ENCODE measurements around the gene ULK3. TPM values are rescaled to one million over a fixed set of nuclear protein-coding genes. Genes with fewer than 3 reads are reported as not detected.

Gene ULK3
- total RNA-seq, 1 donor from 2014 or later = 34.8 TPM

DNA sequence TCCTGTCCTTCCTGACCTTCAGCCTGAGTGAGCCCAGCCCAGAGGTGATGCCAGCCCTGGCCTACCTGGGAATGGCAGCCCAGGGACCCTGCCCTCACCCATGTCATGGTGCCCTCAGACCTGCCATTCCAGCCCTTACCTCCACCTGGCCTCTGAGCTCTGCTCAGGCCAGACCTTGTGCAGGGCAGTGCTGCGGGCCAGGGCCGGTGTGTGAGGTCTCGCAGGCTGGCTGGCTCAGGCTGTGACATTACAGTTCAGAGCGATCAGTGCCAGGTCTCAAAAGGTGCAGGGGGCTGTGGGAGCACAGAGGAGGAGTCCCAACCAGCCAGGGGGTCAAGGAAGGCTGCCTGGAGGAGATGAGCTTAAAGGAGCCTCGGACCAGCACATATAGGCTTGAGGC, 22.9 kb downstream of the ULK3 start:
- Mint-ChIP-seq H3K36me3 (no peaks in the 10 kb centered on the region), H3K27ac (no peak overlapping the region), H3K27me3 (ENCODE audit: low read depth) (peaks cover 46% of the 10 kb centered on the region), H3K4me3 (no peak overlapping the region), H3K4me1 (peaks cover 7% of the 10 kb centered on the region), H3K9me3 (no peaks in the 10 kb centered on the region)
- DNase-seq (ENCODE audit: low spot score in 2 of 2, unreplicated experiment in 2 of 2) = no peak
- TF ChIP-seq, protein P1, sequence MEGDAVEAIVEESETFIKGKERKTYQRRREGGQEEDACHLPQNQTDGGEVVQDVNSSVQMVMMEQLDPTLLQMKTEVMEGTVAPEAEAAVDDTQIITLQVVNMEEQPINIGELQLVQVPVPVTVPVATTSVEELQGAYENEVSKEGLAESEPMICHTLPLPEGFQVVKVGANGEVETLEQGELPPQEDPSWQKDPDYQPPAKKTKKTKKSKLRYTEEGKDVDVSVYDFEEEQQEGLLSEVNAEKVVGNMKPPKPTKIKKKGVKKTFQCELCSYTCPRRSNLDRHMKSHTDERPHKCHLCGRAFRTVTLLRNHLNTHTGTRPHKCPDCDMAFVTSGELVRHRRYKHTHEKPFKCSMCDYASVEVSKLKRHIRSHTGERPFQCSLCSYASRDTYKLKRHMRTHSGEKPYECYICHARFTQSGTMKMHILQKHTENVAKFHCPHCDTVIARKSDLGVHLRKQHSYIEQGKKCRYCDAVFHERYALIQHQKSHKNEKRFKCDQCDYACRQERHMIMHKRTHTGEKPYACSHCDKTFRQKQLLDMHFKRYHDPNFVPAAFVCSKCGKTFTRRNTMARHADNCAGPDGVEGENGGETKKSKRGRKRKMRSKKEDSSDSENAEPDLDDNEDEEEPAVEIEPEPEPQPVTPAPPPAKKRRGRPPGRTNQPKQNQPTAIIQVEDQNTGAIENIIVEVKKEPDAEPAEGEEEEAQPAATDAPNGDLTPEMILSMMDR (IDR thresholded peaks at IDR 0.05; ENCODE audit: unreplicated experiment) = no peak

DNA sequence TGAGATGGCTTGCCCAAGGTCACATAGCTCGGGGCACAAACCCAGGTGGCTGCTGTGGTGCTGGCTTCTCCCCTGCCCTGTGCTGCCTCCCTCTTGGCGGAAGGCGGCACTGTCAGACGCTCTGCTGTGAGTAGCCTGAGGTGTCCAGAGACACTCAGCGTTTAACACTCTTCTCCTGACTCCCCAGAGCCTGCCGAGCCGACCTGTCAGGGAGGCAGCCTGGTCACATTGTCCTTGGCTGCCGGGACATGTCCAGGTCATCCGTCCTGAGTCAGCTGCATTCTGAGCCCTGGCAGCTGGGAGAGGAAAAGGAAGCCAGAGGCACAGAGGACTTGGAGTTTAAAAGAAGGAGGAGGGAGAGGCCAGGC, 25.6 kb downstream of the ULK3 start:
- Mint-ChIP-seq H3K9me3 (no peaks in the 10 kb centered on the region), H3K27ac (no peak overlapping the region), H3K4me3 (no peak overlapping the region), H3K36me3 (no peaks in the 10 kb centered on the region), H3K4me1 (peaks cover 7% of the 10 kb centered on the region), H3K27me3 (ENCODE audit: low read depth) (peaks cover 21% of the 10 kb centered on the region)
- TF ChIP-seq, protein P1 (IDR thresholded peaks at IDR 0.05; ENCODE audit: unreplicated experiment) = no peak
- no peak for DNase-seq (ENCODE audit: low spot score in 2 of 2, unreplicated experiment in 2 of 2)

DNA sequence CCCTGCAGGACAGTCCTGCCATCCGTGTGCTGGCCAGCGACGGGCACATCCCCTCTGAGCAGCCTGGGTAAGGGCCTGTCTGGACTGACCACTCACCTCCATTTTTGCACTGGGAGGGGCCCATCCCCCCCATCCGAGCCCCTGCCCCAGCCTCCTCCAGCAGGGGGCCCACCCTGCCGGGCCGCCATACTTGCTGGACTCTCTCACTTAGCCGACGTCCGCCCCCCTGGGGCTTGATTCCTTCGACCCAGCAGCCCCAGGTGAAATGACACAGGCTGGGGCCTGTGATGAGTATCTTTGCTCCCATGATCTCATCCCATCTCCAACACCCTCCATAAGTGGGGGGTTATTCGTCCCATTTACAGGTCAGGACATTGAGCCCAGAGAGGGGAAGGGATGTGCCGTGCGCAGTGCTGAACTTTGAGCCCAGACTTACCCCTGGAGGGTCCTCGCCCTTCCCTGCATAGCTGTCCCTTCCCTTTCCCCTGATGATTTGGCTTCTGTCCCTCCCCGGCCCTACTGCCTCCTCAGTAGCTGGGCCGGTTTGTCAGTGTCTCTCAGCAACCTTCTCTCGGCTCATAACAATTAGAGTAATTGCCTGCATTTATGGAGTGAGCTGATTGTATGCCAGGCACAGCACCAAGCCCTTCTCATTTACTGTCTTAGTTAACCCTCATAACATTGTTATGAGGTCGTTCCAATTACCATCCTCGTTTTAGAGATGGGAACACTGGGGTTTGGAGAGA, 26.2 kb downstream of the ULK3 start:
- H3K27me3 Mint-ChIP-seq (ENCODE audit: low read depth) = peaks cover 18% of the 10 kb centered on the region
- TF ChIP-seq, protein P1 (IDR thresholded peaks at IDR 0.05; ENCODE audit: unreplicated experiment) = no peak
- H3K4me3 Mint-ChIP-seq = no peak overlapping the region
- H3K36me3 Mint-ChIP-seq = no peaks in the 10 kb centered on the region
- peaks cover 7% of the 10 kb centered on the region for H3K4me1 Mint-ChIP-seq
- H3K27ac Mint-ChIP-seq = no peak overlapping the region
- DNase-seq (ENCODE audit: low spot score in 2 of 2, unreplicated experiment in 2 of 2) = no peak
- no peaks in the 10 kb centered on the region for H3K9me3 Mint-ChIP-seq

DNA sequence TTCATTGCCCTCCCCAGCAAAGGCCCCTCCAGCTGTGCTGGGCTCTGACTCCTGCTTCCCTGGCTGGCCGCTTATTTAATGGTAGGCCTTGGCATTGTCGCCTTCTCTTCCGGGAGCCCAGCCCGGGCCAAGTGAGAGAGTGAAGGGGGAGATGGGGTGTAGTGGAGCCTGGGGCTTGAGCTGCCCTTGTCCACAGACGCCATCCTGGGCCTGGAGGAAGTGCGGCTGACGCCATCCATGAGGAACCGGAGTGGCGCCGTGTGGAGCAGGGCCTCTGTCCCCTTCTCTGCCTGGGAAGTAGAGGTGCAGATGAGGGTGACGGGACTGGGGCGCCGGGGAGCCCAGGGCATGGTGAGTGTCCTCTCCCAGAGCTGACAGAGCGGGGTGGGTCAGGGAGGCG, 27.0 kb downstream of the ULK3 start:
- H3K9me3 Mint-ChIP-seq = no peaks in the 10 kb centered on the region
- DNase-seq (ENCODE audit: low spot score in 2 of 2, unreplicated experiment in 2 of 2) = no peak
- peaks cover 15% of the 10 kb centered on the region for H3K27me3 Mint-ChIP-seq (ENCODE audit: low read depth)
- peaks cover 7% of the 10 kb centered on the region for H3K4me1 Mint-ChIP-seq
- no peaks in the 10 kb centered on the region for H3K36me3 Mint-ChIP-seq
- no peak overlapping the region for H3K27ac Mint-ChIP-seq
- H3K4me3 Mint-ChIP-seq = no peak overlapping the region
- TF ChIP-seq, protein P1 (IDR thresholded peaks at IDR 0.05; ENCODE audit: unreplicated experiment) = no peak

DNA sequence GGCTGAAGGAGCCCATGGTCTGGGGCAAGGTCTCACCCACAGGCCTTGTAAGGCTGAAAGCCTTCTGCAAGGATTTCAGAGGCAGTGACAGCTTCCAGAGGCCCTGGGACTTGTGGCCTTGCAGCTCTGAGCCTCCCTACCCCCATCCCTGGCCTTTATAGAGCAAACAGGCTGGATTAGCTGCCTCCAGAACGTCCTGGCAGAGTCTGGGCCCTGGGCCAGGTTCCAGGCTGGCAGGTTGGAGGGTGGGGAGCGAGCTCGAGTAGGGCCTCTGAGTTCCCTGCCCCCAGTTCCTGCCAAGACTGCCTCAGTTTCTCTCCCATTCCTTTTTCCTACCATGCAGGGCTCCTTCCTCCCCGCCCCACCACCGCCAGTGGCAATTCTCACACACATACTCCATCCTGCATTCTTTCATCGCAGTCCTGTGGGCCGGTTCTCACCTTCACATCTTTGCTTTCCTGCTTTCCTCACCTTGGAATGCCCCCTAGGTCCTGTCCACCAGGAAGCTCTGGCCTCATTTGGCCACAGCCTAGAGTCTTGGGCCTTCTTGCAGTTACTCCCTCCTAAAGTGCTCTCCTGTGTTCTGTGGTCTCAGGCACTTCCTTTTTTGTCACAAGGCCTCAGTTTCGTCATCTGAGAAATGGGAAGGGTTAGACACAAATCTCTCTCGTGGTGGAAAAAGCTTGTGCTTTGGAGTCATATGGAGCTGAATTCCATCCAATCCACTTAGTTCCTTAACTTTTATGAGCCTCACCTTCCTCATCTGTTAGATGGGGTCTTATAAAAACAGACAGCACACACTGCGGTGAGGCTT, 27.6 kb downstream of the ULK3 start:
- Mint-ChIP-seq H3K27me3 (ENCODE audit: low read depth) (peaks cover 15% of the 10 kb centered on the region), H3K4me1 (peaks cover 7% of the 10 kb centered on the region), H3K36me3 (no peaks in the 10 kb centered on the region), H3K9me3 (no peaks in the 10 kb centered on the region), H3K27ac (no peak overlapping the region), H3K4me3 (no peak overlapping the region)
- TF ChIP-seq, protein P1 (IDR thresholded peaks at IDR 0.05; ENCODE audit: unreplicated experiment) = no peak
- DNase-seq (ENCODE audit: low spot score in 2 of 2, unreplicated experiment in 2 of 2) = no peak

Data from mesothelial cell of epicardium (in vitro differentiated cells).